ENCODE data around the gene USB1. TPM values are rescaled to one million over a fixed set of nuclear protein-coding genes. Genes with fewer than 3 reads are reported as not detected.

The USB1 gene
- total RNA-seq, 4 donors from 2014 or later = 21.3 to 63.4 (median 45.2) TPM

- TF ChIP-seq EP300 (IDR thresholded peaks at IDR 0.05; ENCODE audit: low read depth) (no peak), POLR2A (IDR thresholded peaks at IDR 0.05) (no peak), POLR2AphosphoS5 (IDR thresholded peaks at IDR 0.05) (peak in 1 of 3 donors; percentile 5), CTCF (IDR thresholded peaks at IDR 0.05) (no peak)
- WGBS, 2 donors (ENCODE audit: low coverage in 1 of 2) = 0 to 24% methylated on average over 1 to 18 of the region's 18 CpGs
- Histone ChIP-seq H3K9me3 (no peaks in the 10 kb centered on the region), H3K27me3 (no peaks in the 10 kb centered on the region), H3K36me3 (no peaks in the 10 kb centered on the region), H3K4me1 (peaks cover 18 to 56% (median 46%) of the 10 kb centered on the region in 4 donors), H3K27ac (peak overlapping the region; percentile 92 to 97 (median 95)), H3K4me3 (no peak overlapping the region)
- in situ Hi-C loops (cut with MboI; ENCODE audit: low pct_ligation_motif_present in 1 of 4, low pct_unique_long_range_greater_than_20kb in 1 of 4, low sequenced_read_pairs in 3 of 4) = loop anchor here in 3 of 4 donors (5.0 to 25.0 kb wide), 6 partner anchors 102 to 640 kb away; partner anchors contain the start of gene CFAP20 (in 2 of the 3)
- DNase-seq = peak; percentile 71
- intact Hi-C loops (cut with DNase I; ENCODE audit: low total_unique reads) = loop anchor here (5.0 kb wide), 1 partner anchor 100 kb away; no protein-coding TSS in a partner anchor
Measured at GRCh38 chr16:58022601-58023371, 21.6 kb downstream of the USB1 start.

GRCh38 chr16:58024486-58025350 lies 23.5 kb downstream of the USB1 start:
- intact Hi-C loops (cut with DNase I; ENCODE audit: low total_unique reads) = loop anchor here (5.0 kb wide), 1 partner anchor 98 kb away; no protein-coding TSS in a partner anchor
- H3K4me3 ChIP-seq = peak overlapping the region; percentile 71 to 95 (median 88)
- peaks cover 31 to 73% (median 59%) of the 10 kb centered on the region in 4 donors for H3K4me1 ChIP-seq
- WGBS, 2 donors (ENCODE audit: low coverage in 1 of 2) = 12% methylated on average over 47 of the region's 57 CpGs; no CpG with 5 or more reads in 1 of the 2 donors
- no peak for TF ChIP-seq CTCF (IDR thresholded peaks at IDR 0.05)
- peak in 2 of 3 donors; percentile 51 to 76 for TF ChIP-seq POLR2AphosphoS5 (IDR thresholded peaks at IDR 0.05)
- peak; percentile 39 for TF ChIP-seq EP300 (IDR thresholded peaks at IDR 0.05; ENCODE audit: low read depth)
- TF ChIP-seq POLR2A (IDR thresholded peaks at IDR 0.05) = peak; percentile 61
- in situ Hi-C loops (cut with MboI; ENCODE audit: low pct_ligation_motif_present in 1 of 4, low pct_unique_long_range_greater_than_20kb in 1 of 4, low sequenced_read_pairs in 3 of 4) = loop anchor here in 3 of 4 donors (5.0 to 25.0 kb wide), 6 partner anchors 100 to 638 kb away; partner anchors contain the start of gene CFAP20 (in 2 of the 3)
- no peaks in the 10 kb centered on the region for H3K27me3 ChIP-seq
- no peaks in the 10 kb centered on the region for H3K9me3 ChIP-seq
- no peaks in the 10 kb centered on the region for H3K36me3 ChIP-seq
- H3K27ac ChIP-seq = peak overlapping the region; percentile 92 to 97 (median 95)
- peak; percentile 91 for DNase-seq

GRCh38 chr16:58025351-58026138 lies 24.3 kb downstream of the USB1 start, which contains the start of gene MMP15:
Gene MMP15 (plus strand): TSS chr16:58025754. CDS start chr16:58026351, 597 bp downstream.
- H3K9me3 ChIP-seq = no peaks in the 10 kb centered on the region
- H3K4me3 ChIP-seq = peak within 1 kb of the TSS; percentile 71 to 95 (median 88)
- peak; percentile 94 for DNase-seq
- in situ Hi-C loops (cut with MboI; ENCODE audit: low pct_ligation_motif_present in 1 of 4, low pct_unique_long_range_greater_than_20kb in 1 of 4, low sequenced_read_pairs in 3 of 4) = loop anchor here in 1 of 4 donors (10.0 kb wide), 1 partner anchor 99 kb away; the partner anchor contains the start of gene CFAP20
- peak; percentile 58 to 85 (median 70) for TF ChIP-seq POLR2AphosphoS5 (IDR thresholded peaks at IDR 0.05)
- TF ChIP-seq EP300 (IDR thresholded peaks at IDR 0.05; ENCODE audit: low read depth) = no peak
- peak; percentile 43 for TF ChIP-seq POLR2A (IDR thresholded peaks at IDR 0.05)
- H3K36me3 ChIP-seq = no peaks in the 10 kb centered on the region
- H3K27me3 ChIP-seq = no peaks in the 10 kb centered on the region
- 1% methylated on average over 42 of the region's 90 CpGs; no CpG with 5 or more reads in 1 of the 2 donors for WGBS, 2 donors (ENCODE audit: low coverage in 1 of 2)
- intact Hi-C loops (cut with DNase I; ENCODE audit: low total_unique reads) = no loop called here
- H3K27ac ChIP-seq = peak within 1 kb of the TSS; percentile 92 to 97 (median 95)
- peaks cover 31 to 73% (median 59%) of the 10 kb centered on the region in 4 donors for H3K4me1 ChIP-seq
